Stimulated activated CD8-positive, alpha-beta memory T cell treated with anti-CD3 and anti-CD28 coated beads, Interleukin-12 subunit alpha, Interleukin-12 subunit beta, amount 100 ng/mL, for 24 hours (primary cell): ENCODE results near the gene ZBED3.
"Not testable (repeated sequence)": the region's sequence is repeated elsewhere in the genome, so short reads cannot be mapped to it uniquely, and the experiment has no call there.

Source experiments
- DNase-seq: peaks from one replicate; pipeline ENCODE4 v3.0.0-alpha.2; 2020; ENCODE audit errors: extremely low read depth

ZBED3 gene

GRCh38 chr5:77086689-77087483, at the start of gene ZBED3:
TSS of gene ZBED3 (minus strand) at chr5:77087285. CDS start at chr5:77077878, 9,407 bp downstream.
- no peak for DNase-seq

DNA sequence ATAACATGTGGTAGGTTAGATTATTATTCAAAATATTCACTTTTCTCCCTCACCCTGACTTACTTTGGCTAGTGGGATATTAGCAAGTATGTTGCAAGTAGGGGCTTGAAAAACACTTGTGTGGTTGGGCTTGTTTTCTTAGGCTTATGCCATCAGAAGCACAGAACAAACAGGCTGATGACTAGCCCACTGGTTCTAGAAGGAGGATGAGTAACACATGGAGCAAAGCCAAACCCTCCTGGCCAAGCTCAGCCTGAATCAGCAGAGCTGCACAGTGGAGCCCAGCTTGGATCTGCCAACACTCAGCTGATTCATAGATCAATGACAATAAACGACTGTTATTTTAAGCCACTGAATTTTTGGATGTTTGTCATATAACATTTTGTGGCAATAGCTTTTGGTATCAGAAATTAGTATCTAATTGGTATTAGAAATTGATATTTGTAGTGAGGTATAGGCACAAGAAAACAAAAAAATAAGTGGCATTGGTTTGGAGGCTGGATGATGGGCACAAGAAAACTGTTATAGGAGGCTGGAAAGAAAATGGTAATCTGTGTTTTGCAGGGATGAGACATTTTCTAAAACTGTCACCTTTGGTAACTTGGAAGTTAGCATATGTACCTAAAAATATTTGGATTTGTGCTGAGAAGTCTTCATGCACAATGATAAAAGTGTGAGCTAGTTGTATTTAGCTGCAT, 46.1 kb upstream of the ZBED3 start:
- DNase-seq, result no peak

DNA sequence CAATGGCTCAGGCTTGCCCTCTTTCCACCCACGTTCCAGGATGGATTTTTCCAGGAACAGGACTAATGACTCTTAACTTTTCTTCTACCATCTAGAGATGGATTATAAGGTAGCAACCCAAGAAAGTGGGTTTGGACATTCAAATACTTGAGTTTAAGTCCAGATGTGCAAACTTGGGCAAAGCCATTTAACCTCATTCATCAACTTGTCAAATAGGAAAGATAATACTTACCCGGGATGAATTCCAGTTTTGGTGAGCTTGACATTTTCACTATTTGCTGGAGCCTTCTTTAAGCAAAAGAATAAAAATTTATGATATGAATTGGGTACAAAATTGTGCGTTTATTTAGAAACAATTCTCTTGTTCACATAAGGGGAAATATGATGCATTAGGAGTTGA, 44.3 kb upstream of the ZBED3 start:
- DNase-seq, result no peak

- no peak for DNase-seq
Measured at GRCh38 chr5:77129391-77129990, 42.4 kb upstream of the ZBED3 start.

DNA sequence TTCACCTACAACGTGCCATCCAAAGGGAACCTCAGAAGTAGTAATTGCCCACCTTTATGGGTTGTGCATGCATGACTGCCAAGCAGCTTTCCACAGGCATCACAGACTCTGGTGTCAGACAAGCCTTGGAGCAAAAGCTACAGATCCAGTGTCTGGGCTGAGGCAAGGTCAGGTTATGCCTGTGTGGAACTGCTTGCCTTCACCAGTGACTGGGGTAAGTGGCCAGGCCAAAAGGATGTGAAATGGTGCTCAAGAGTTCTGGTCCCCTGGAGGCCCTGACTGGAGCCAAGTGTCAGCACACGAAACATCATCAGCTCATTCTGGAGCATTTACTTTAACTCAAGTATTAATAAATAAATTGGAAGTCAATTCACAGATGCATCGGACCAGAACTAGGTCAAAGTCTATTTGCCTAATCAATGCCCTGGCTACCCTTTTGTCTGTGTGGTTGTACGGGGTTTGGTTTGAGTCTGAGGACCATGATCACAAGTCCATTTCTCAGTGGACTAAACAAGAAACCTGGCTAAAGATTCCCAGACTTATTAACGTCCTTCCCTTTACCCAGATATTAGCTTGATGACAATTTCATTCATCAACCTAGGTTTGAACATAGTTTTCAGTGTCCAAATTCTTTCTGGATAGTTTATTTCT, 41.5 kb upstream of the ZBED3 start:
- DNase-seq, result no peak

DNA sequence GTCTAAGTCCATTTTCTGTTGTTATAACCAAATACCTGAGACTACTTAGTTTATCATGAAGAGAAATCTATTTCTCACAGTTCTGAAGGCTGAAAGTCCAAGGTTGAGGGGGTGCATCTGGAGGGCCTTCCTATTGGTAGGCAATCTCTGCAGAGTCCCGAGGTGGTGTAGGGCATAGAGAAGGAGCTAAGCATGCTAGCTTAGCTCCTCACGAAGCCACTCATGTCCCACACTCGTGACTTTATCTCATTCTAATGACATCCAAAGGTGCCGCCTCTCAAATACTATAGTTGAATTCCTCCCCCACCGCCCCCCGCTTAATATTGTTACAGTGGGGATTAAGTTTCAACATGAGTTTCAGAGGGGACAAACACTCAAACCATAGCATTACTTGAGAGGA, 36.0 kb upstream of the ZBED3 start:
- DNase-seq, result no peak

DNA sequence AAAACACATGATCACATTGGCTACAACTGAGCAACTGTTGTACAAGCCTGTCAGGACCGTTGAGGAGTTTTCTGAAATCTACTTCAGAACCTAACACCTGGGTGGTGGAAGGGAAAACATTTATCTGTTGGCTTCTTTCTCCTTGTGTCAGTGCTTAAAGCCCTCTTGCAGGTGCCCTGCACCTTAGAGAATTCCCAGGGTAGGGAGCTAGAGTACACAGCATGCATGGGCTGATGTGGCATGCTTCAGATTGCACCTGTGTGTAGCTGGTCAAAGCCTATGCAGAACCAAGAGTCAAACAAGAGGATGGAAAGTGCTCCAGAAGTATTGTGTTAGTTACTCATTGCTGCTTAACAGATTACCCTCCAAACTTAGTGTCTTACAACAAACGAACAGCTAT, 33.6 kb upstream of the ZBED3 start:
- DNase-seq, result no peak

DNA sequence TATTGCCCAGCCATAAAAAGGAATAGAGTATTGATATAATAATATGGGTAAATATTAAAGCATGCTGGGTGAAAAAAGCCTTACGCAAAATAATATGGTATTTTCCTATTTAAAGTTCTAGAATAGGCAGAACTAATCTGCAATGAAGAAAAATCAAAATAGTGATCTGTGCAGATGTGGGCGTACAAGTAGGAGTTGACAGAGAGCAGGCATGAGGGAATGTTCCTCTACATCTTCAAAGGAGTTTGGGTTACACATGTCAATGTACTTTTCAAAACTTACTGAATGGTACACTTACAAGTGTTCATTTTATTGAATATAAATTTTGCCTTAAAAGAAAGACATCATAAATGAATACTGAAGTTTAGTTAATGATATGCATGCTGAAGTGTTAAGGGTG, 33.0 kb upstream of the ZBED3 start:
- no peak for DNase-seq

- DNase-seq, result no peak
Measured at GRCh38 chr5:77117161-77117560, 30.1 kb upstream of the ZBED3 start.

GRCh38 chr5:77107035-77107434, 19.9 kb upstream of the ZBED3 start:
- DNase-seq, result not testable (repeated sequence)

GRCh38 chr5:77104813-77105212, 17.7 kb upstream of the ZBED3 start:
- DNase-seq, result no peak

GRCh38 chr5:77103457-77103856, 16.4 kb upstream of the ZBED3 start:
- no peak for DNase-seq

- no peak for DNase-seq
Measured at GRCh38 chr5:77102549-77102948, 15.5 kb upstream of the ZBED3 start.

GRCh38 chr5:77101298-77101697, 14.2 kb upstream of the ZBED3 start:
- no peak for DNase-seq

DNA sequence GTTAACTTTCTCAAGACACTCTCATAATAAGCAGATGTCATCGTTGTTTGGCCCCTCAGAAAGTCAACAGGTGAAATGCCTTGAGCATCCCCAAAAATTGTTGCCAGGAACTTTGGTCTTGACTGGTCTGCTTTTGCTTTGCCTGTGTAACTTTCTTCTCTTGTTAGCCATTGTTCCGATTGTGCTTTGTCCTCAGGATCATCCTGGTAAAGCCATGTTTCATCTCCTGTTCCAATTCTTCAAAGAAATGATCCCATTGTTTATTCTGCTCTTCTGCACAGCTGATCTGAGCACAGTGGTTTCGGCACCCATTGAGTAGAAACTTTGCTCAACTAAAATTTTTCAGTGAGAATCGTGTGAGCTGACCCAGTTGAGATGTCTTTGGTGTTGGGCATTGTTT, 8.1 kb upstream of the ZBED3 start:
- DNase-seq, result no peak

DNA sequence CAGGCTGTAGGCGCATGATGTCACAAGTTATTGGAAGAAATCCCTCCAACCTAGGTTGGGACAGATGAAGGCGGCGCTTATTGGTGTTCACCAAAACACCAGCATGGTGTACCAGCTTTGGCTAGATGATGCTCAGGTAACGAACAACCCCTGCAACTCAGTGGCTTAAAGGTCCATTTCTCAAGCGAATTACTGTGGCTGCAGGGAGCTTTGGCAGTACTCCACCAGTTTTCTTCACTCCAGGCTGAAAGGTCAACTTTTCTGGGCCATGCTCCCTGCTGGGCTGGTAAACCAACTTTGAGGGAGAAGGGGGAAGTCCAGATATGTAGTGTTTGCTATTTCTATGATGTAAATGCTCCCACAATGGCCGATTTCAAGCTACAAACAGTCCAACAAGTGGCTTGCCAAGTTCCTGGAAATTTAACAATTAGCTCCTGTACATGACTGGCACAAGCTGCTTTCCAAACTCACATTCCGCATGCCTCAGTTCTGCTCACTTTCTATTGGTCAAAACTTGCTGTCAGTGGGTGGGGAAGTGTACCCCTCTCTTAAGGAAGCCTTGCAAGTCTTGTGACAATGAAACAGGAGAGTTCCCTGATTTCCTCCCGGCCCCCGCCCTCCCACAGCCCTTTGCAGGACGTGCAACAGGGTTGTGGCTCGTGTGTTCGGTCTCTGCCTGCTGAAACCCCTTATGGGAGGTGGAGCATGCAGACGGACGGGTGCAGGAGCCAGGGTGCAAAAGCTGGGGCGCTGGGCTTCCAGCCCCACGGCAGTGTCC, 588 bp upstream of the ZBED3 start:
- no peak for DNase-seq

DNA sequence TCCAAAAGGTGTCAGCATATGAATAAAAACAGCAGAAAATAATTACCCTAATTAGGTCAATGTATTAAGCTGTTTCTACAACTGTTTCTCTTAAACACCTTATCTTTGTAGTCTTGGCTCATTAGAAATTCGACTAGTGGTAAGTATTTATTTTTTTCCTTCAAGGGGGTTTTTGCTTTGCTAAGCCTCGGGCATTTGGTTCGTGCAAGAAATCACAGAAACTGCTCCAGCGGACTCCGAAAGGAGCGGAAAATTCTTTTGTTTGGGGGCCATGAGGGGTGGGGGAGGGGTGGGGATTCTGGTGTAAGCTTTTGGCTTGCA, 757 bp downstream of the ZBED3 start:
- no peak for DNase-seq

GRCh38 chr5:77083088-77083487, 4.0 kb downstream of the ZBED3 start:
- no peak for DNase-seq

DNA sequence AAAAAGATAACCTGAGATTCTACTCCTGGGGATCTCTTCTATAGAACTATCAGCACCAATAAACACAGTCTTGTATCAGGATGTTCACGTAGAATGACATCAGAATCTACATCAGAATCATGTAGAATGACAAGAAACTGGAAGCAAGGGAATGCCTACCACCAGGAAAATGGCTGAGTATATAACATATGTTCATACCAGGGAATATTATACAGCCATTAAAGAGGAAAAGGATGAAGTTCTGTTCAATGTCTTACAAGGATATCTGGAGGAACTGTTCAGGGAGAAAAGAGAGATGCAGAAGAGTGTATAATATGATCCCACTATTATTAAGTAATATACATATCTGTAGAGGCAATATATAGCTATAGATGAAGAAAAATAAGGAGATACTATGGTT, 4.8 kb downstream of the ZBED3 start:
- no peak for DNase-seq

GRCh38 chr5:77080905-77081304, 6.2 kb downstream of the ZBED3 start:
- DNase-seq, result no peak

DNA sequence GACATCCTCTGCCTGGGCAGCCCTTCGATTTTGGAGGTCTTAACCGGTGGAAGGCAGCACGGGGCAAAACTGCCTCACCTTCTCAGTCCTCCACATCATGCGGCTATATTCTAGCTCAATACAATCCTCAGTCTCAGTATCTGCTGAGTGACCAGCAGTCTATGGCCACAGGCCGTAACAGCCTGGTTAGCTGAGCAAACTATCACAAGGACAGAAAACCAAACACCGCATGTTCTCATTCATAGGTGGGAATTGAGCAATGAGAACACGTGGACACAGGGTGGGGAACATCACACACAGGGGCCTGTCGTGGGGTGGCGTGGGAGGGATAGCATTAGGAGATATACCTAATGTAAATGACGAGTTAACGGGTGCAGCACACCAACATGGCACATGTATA, 6.6 kb downstream of the ZBED3 start:
- DNase-seq, result not testable (repeated sequence)

GRCh38 chr5:77077829-77078176, 9.3 kb downstream of the ZBED3 start:
- DNase-seq, result no peak
